HG03432 (cell line): ENCODE measurements around the gene LCE3A.
"Not testable (repeated sequence)": the region's sequence is repeated elsewhere in the genome, so short reads cannot be mapped to it uniquely, and the experiment has no call there.

Experiments used
- ATAC-seq: cut with Tn5 transposase; IDR thresholded peaks from one replicate; pipeline ENCODE4 v1.9.1; 2021; ENCODE audit warnings: mild to moderate bottlenecking, moderate library complexity; ENCODE audit not compliant: unreplicated experiment

The LCE3A gene

GRCh38 chr1:152622803-152623202 is at the start of gene LCE3A:
Gene LCE3A, minus strand, starts transcription at chr1:152623103. Its CDS starts 0 bp downstream, at chr1:152623103.
- no peak for ATAC-seq

GRCh38 chr1:152667648-152668047 is 44.7 kb upstream of the LCE3A start:
- ATAC-seq, result no peak

GRCh38 chr1:152666171-152666570 is 43.3 kb upstream of the LCE3A start:
- not testable (repeated sequence) for ATAC-seq

GRCh38 chr1:152663098-152663497 is 40.2 kb upstream of the LCE3A start, which contains the start of gene LCE2D:
Gene LCE2D, plus strand, starts transcription at chr1:152663380. Its CDS starts 726 bp downstream, at chr1:152664106.
- ATAC-seq, result no peak

- ATAC-seq, result no peak
Measured at GRCh38 chr1:152658649-152659048, 35.7 kb upstream of the LCE3A start.

- ATAC-seq, result no peak
Measured at GRCh38 chr1:152657677-152658076, 34.8 kb upstream of the LCE3A start.

GRCh38 chr1:152656459-152656858 is 33.6 kb upstream of the LCE3A start:
- no peak for ATAC-seq

GRCh38 chr1:152654110-152654509 is 31.2 kb upstream of the LCE3A start:
- ATAC-seq, result no peak

GRCh38 chr1:152646656-152647055 is 23.8 kb upstream of the LCE3A start:
- no peak for ATAC-seq

GRCh38 chr1:152645146-152645545 is 22.2 kb upstream of the LCE3A start:
- ATAC-seq, result no peak

- no peak for ATAC-seq
Measured at GRCh38 chr1:152643945-152644344, 21.0 kb upstream of the LCE3A start.

GRCh38 chr1:152640351-152640750 is 17.4 kb upstream of the LCE3A start:
- ATAC-seq, result no peak

- no peak for ATAC-seq
Measured at GRCh38 chr1:152630596-152630995, 7.7 kb upstream of the LCE3A start.

- no peak for ATAC-seq
Measured at GRCh38 chr1:152626744-152627143, 3.8 kb upstream of the LCE3A start.

- no peak for ATAC-seq
Measured at GRCh38 chr1:152623203-152623844, 421 bp upstream of the LCE3A start.

GRCh38 chr1:152621993-152622392 is 910 bp downstream of the LCE3A start:
- ATAC-seq, result no peak

- ATAC-seq, result no peak
Measured at GRCh38 chr1:152613511-152613910, 9.4 kb downstream of the LCE3A start, which contains the start of gene LCE3B. Gene LCE3B, plus strand, starts transcription at chr1:152613811. Its CDS starts 0 bp downstream, at chr1:152613811.

- ATAC-seq, result no peak
Measured at GRCh38 chr1:152599934-152600333, 23.0 kb downstream of the LCE3A start, which contains the start of gene LCE3C. Gene LCE3C, plus strand, starts transcription at chr1:152600234. Its CDS starts 498 bp downstream, at chr1:152600732.

- no peak for ATAC-seq
Measured at GRCh38 chr1:152596986-152597385, 25.9 kb downstream of the LCE3A start.

- ATAC-seq, result no peak
Measured at GRCh38 chr1:152585586-152585985, 37.3 kb downstream of the LCE3A start.

- no peak for ATAC-seq
Measured at GRCh38 chr1:152582647-152583046, 40.3 kb downstream of the LCE3A start.

- no peak for ATAC-seq
Measured at GRCh38 chr1:152580433-152580832, 42.5 kb downstream of the LCE3A start, which contains the start of gene LCE3D. Gene LCE3D, minus strand, starts transcription at chr1:152580516. Its CDS starts 580 bp downstream, at chr1:152579936.

GRCh38 chr1:152579526-152579925 is 43.4 kb downstream of the LCE3A start:
- not testable (repeated sequence) for ATAC-seq
